CD4-positive, alpha-beta T cell treated with Interleukin-6 for 4 hours (primary cell): ENCODE data around the gene ZDHHC5.
"Not testable (repeated sequence)": the region's sequence is repeated elsewhere in the genome, so short reads cannot be mapped to it uniquely, and the experiment has no call there.

Experiments
- DNase-seq: peaks from one replicate; pipeline ENCODE4 v3.0.0-alpha.2; 2020; ENCODE audit warnings: mixed read lengths

ZDHHC5 gene

GRCh38 chr11:57675176-57675941 lies 7.4 kb downstream of the ZDHHC5 start:
- no peak for DNase-seq

- DNase-seq = no peak
Observed at GRCh38 chr11:57679396-57679795, 11.5 kb downstream of the ZDHHC5 start.

GRCh38 chr11:57680552-57680874 lies 12.6 kb downstream of the ZDHHC5 start:
- DNase-seq = no peak

- no peak for DNase-seq
Observed at GRCh38 chr11:57681168-57681567, 13.3 kb downstream of the ZDHHC5 start.

- DNase-seq = not testable (repeated sequence)
Observed at GRCh38 chr11:57690474-57690873, 22.6 kb downstream of the ZDHHC5 start.

- no peak for DNase-seq
Observed at GRCh38 chr11:57698843-57699365, 31.0 kb downstream of the ZDHHC5 start.

GRCh38 chr11:57699813-57700212 lies 31.9 kb downstream of the ZDHHC5 start:
- no peak for DNase-seq

- no peak for DNase-seq
Observed at GRCh38 chr11:57700425-57700824, 32.5 kb downstream of the ZDHHC5 start.

GRCh38 chr11:57703341-57703740 lies 35.4 kb downstream of the ZDHHC5 start:
- no peak for DNase-seq

GRCh38 chr11:57704932-57705331 lies 37.0 kb downstream of the ZDHHC5 start:
- DNase-seq = no peak

- not testable (repeated sequence) for DNase-seq
Observed at GRCh38 chr11:57705432-57705831, 37.5 kb downstream of the ZDHHC5 start.

GRCh38 chr11:57709802-57710367 lies 42.0 kb downstream of the ZDHHC5 start:
- no peak for DNase-seq

GRCh38 chr11:57711414-57712255 lies 43.7 kb downstream of the ZDHHC5 start, which contains the start of gene MED19:
MED19 (minus strand) TSS chr11:57712215; CDS start chr11:57712179, 36 bp downstream.
- peak; percentile 83 for DNase-seq

GRCh38 chr11:57712256-57713150 lies 44.6 kb downstream of the ZDHHC5 start, which contains the start of gene TMX2:
TMX2 (plus strand) TSS chr11:57712593; CDS start chr11:57712619, 26 bp downstream.
- peak; percentile 91 for DNase-seq

GRCh38 chr11:57713835-57714234 lies 45.9 kb downstream of the ZDHHC5 start:
- no peak for DNase-seq

- DNase-seq = not testable (repeated sequence)
Observed at GRCh38 chr11:57716726-57717125, 48.8 kb downstream of the ZDHHC5 start.

GRCh38 chr11:57727185-57727584 lies 59.3 kb downstream of the ZDHHC5 start:
- no peak for DNase-seq

- DNase-seq = no peak
Observed at GRCh38 chr11:57728829-57729228, 60.9 kb downstream of the ZDHHC5 start.

- DNase-seq = no peak
Observed at GRCh38 chr11:57729479-57729878, 61.6 kb downstream of the ZDHHC5 start.

GRCh38 chr11:57732661-57733060 lies 64.7 kb downstream of the ZDHHC5 start:
- no peak for DNase-seq

- DNase-seq = no peak
Observed at GRCh38 chr11:57735619-57736298, 67.8 kb downstream of the ZDHHC5 start.
